OCI-LY3 (cell line): ENCODE data around the gene GOLGA6L1.
"Not testable (repeated sequence)": the region's sequence is repeated elsewhere in the genome, so short reads cannot be mapped to it uniquely, and the experiment has no call there.

Source experiments
- CTCF ChIP-seq: fragments of 200-600, 300-600 bp; sonication (generic); IDR thresholded peaks from 2 replicates; pipeline ENCODE4 v1.5.1; 2014; ENCODE audit warnings: antibody characterized with exemption, low read length, low read depth
- EZH2phosphoT487 ChIP-seq: fragments of 200-600 bp; shearing (Covaris generic); IDR thresholded peaks from 2 replicates; pipeline ENCODE4 v1.6.1; 2018; ENCODE audit warnings: antibody characterized with exemption, mixed run types, low read depth

- not testable (repeated sequence) for TF ChIP-seq CTCF, EZH2phosphoT487
Measured at GRCh38 chr15:23081996-23082737, 54.5 kb downstream of the GOLGA6L1 start.
